ENCODE results near the gene CHRNB1. TPM values are rescaled to one million over a fixed set of nuclear protein-coding genes. Genes with fewer than 3 reads are reported as not detected.

The CHRNB1 gene
- total and polyA plus RNA-seq, 12 donors, result 18.7 to 56.3 (median 36.9) TPM

DNA sequence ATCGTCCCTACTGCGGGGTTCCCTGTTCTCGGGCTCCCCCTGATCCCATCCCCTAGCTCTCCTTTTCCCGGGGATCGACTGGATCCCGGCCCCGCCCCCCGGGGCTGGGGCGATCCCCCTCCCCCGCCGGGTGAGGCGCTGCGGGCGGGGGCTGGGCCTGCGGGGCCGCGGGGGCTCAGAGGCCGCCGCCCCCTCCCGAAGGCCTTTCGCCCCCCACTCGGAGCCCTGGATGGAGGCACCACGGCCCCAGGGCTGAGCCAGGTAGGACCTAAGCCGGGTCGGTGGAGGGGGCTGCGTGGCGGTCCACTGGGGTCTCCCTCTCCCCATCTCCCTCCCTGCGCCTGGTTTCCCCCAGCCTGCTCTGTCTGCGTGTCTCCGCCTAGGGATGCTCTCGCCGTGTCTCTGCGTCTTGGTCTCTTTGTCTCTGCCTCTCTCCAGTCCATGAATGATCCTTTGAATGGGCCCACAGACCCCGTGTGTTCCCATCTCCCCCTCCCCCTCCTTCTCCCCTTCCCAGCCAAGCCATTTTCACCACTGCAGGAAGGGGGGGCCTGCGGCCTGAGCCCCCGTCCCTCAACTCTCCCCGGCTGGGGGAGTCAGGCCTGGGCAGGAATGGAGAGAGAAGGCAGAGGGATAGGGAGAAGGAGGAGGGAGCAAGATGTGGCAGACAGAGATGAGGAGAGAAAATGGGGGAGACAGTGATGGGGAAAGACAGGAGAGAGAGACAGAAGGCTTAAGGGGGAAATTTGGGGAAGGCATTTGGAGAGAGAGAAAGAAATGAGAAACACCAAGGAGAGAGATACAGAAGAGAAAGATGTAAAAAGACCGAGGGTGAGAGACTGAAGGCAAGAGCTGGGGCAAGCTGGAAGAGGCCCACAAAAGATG is 39.3 kb upstream of the CHRNB1 start:
- WGBS, 4 donors, result 17 to 36% (median 18%) methylated on average over 9 to 38 of the region's 38 CpGs
- TF ChIP-seq, protein P1, sequence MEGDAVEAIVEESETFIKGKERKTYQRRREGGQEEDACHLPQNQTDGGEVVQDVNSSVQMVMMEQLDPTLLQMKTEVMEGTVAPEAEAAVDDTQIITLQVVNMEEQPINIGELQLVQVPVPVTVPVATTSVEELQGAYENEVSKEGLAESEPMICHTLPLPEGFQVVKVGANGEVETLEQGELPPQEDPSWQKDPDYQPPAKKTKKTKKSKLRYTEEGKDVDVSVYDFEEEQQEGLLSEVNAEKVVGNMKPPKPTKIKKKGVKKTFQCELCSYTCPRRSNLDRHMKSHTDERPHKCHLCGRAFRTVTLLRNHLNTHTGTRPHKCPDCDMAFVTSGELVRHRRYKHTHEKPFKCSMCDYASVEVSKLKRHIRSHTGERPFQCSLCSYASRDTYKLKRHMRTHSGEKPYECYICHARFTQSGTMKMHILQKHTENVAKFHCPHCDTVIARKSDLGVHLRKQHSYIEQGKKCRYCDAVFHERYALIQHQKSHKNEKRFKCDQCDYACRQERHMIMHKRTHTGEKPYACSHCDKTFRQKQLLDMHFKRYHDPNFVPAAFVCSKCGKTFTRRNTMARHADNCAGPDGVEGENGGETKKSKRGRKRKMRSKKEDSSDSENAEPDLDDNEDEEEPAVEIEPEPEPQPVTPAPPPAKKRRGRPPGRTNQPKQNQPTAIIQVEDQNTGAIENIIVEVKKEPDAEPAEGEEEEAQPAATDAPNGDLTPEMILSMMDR (IDR thresholded peaks at IDR 0.05), result no peak
- no peak for TF ChIP-seq POLR2A (IDR thresholded peaks at IDR 0.05)
- H3K9me3 ChIP-seq (replicated peaks in 1 of 3), result no peaks in the 10 kb centered on the region
- peak overlapping the region in 3 of 5 donors; percentile 86 to 93 (median 89) for H3K27ac ChIP-seq
- intact Hi-C loops (cut with DNase I), result no loop called here
- no peaks in the 10 kb centered on the region for H3K27me3 ChIP-seq
- peak in 1 of 7 donors; percentile 31 for DNase-seq
- H3K4me3 ChIP-seq, result peak overlapping the region in 3 of 4 donors; percentile 11 to 88 (median 29)
- H3K36me3 ChIP-seq (replicated peaks in 1 of 2), result no peaks in the 10 kb centered on the region
- peaks cover 7 to 15% of the 10 kb centered on the region in 2 donors for H3K4me1 ChIP-seq (replicated peaks in 1 of 2)

GRCh38 chr17:7406235-7406825 is 38.5 kb upstream of the CHRNB1 start:
- TF ChIP-seq POLR2A (IDR thresholded peaks at IDR 0.05), result no peak
- TF ChIP-seq, protein P1 (IDR thresholded peaks at IDR 0.05), result no peak
- no peak for DNase-seq
- Histone ChIP-seq H3K27ac (peak overlapping the region in 1 of 5 donors; percentile 89), H3K4me1 (replicated peaks in 1 of 2) (peaks cover 7 to 15% of the 10 kb centered on the region in 2 donors), H3K27me3 (no peaks in the 10 kb centered on the region), H3K36me3 (replicated peaks in 1 of 2) (no peaks in the 10 kb centered on the region), H3K4me3 (no peak overlapping the region), H3K9me3 (replicated peaks in 1 of 3) (no peaks in the 10 kb centered on the region)
- 68 to 83% (median 73%) methylated on average over 9 to 12 of the region's 12 CpGs for WGBS, 4 donors
- intact Hi-C loops (cut with DNase I), result no loop called here

- no peak for DNase-seq
- intact Hi-C loops (cut with DNase I), result no loop called here
- whole genome bisulfite sequencing, 4 donors, result 87 to 94% (median 92%) methylated on average over 13 of the region's 13 CpGs
Observed at GRCh38 chr17:7407082-7407481, 37.8 kb upstream of the CHRNB1 start.

More at GRCh38 chr17:7407082-7407481, 37.8 kb upstream of the CHRNB1 start:
- Histone ChIP-seq H3K4me1 (replicated peaks in 1 of 2) (peaks cover 7 to 15% of the 10 kb centered on the region in 2 donors), H3K36me3 (replicated peaks in 1 of 2) (no peaks in the 10 kb centered on the region), H3K27ac (no peak overlapping the region), H3K9me3 (replicated peaks in 1 of 3) (no peaks in the 10 kb centered on the region), H3K27me3 (no peaks in the 10 kb centered on the region), H3K4me3 (no peak overlapping the region)
- TF ChIP-seq POLR2A (IDR thresholded peaks at IDR 0.05), result no peak
- TF ChIP-seq, protein P1 (IDR thresholded peaks at IDR 0.05), result no peak

Measured in adrenal gland (tissue), 12 donors.